SK-N-SH (cell line): ENCODE measurements around the gene PLA2G4C.

ENCODE experiments used
- RAD21 ChIP-seq: IDR thresholded peaks from 2 replicates; pipeline ENCODE4 v1.6.1; 2012; ENCODE audit warnings: mild to moderate bottlenecking, low read length
- YY1 ChIP-seq: IDR thresholded peaks from 2 replicates; pipeline ENCODE4 v1.4.0; 2012; ENCODE audit warnings: low read depth, mild to moderate bottlenecking

- TF ChIP-seq YY1 (no peak), RAD21 (no peak)
These were observed 51.3 kb downstream of the PLA2G4C start for GRCh38 chr19:48059331-48059730.
